Stimulated activated CD8-positive, alpha-beta memory T cell treated with anti-CD3 and anti-CD28 coated beads, Interleukin-15, amount 100 ng/mL, for 4 hours (primary cell): Measurements from ENCODE around the gene LARP4.
"Not testable (repeated sequence)": the region's sequence is repeated elsewhere in the genome, so short reads cannot be mapped to it uniquely, and the experiment has no call there.

Experiments
- DNase-seq, 2 donors: peaks; one replicate each; pipeline ENCODE4 v3.0.0-alpha.2; 2020; ENCODE audit warnings: low read depth in 2 of 2

Gene LARP4

GRCh38 chr12:50483488-50483887, 82.8 kb downstream of the LARP4 start:
- no peak for DNase-seq

DNA sequence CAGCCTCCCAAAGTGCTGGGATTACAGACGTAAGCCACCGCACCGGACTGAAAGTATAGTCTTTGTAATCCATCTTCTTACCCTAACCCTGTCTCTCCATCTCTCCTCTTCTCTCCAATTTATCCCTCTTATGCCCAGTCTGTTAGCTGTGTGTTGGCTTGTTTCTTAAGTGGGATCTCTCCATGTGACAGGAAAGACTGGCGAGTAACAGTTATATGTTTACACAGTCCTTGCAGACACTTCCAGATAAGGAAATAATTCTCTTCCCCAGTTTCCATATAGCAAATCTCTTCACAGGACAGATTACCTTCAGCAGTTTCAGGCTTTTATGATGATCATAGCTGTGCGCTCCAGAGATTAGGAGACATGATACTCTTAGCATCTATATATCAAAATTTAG, 88.1 kb downstream of the LARP4 start:
- DNase-seq = no peak

GRCh38 chr12:50498119-50498518, 97.4 kb downstream of the LARP4 start:
- DNase-seq = not testable (repeated sequence)

- DNase-seq = peak; percentile 86 to 92
Observed at GRCh38 chr12:50504798-50505674, 104.4 kb downstream of the LARP4 start, which contains the start of gene DIP2B. Gene DIP2B, plus strand, starts transcription at chr12:50504985. Its CDS starts 156 bp downstream, at chr12:50505141.

GRCh38 chr12:50505675-50506530, 105.2 kb downstream of the LARP4 start:
- DNase-seq = no peak

GRCh38 chr12:50506753-50507473, 106.2 kb downstream of the LARP4 start:
- DNase-seq = no peak

DNA sequence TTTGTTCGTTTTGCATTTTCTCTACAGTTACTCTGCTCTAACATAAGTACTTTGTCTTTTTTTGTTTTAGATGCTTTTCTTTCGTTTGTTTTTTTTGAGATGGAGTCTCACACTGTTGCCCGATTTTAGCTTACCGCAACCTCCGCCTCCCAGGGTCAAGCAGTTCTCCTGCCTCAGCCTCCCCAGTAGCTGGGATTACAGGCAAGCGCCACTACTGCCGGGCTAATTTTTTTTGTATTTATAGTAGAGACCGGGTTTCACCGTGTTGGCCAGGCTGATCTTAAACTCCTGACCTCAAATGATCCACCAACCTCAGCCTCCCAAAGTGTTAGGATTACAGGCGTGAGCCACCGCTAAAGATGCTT, 106.8 kb downstream of the LARP4 start:
- no peak for DNase-seq

DNA sequence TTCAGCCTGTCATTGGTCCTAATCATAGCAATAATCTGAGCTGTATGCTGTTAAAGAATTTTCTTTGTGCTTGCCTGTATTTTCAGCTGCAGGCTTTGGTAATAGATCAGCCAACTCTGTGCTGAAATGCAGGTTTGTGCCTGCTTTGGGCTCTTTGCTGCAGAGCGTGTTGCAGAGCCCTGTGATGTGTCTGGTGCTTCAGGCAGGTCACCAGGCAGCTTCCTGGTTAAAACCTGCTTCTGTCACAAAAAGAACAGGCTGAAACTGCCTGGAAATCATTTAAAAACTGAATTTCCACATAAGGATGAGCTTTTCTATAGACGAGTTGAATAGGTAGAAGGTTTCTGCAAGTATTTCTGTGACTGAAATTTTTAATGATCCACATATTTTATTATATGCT, 107.2 kb downstream of the LARP4 start:
- no peak for DNase-seq

DNA sequence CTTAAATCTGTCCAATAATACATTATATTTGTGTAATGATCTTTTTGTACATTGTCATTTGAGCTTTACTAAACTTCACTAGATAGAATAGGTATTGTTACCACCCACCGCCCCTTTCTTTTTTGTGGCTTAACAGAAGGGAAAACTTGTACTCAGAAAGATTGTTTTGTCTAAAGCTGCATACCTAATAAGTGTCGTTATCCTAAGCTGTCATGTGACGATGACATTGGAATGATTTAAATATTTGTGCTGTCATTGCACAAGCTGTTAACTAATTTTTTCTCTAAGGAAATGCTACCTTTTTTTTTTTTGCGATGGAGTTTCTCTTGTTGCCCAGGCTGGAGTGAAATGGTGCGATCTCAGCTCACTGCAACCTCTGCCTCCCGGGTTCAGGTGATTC, 107.7 kb downstream of the LARP4 start:
- DNase-seq = no peak

- no peak for DNase-seq
Observed at GRCh38 chr12:50508970-50509663, 108.4 kb downstream of the LARP4 start.

- no peak for DNase-seq
Observed at GRCh38 chr12:50514526-50515276, 114.0 kb downstream of the LARP4 start.

GRCh38 chr12:50515587-50515986, 114.9 kb downstream of the LARP4 start:
- no peak for DNase-seq

DNA sequence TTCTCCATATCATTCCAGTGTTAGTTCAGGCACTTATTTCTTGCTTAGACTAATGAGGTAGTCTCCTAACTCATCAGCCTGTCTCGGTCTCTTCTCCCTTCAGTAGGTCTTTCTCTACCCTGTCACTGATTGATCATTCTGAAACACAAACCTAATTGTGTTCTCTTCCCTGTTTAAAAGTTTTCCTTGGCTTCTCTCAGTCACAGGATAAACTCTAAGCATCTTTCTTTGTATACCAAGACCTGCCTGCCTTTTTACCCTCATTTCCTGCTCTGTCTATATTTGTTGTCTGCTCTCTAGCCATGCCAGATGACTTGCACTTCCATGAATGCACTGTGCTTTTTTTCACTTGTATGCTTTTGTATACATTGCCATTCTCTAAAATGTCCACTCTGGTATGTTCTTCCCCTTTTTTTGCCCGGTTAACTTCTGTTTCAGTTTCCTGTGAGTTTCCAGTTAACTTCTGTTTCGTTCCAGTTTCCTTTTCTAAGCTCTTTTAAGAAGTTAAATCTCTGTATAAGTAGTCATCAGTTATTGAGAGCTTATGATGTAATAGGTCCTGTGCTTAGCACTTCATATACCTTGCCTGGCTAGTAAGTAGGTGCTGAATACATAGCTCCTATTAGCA, 116.8 kb downstream of the LARP4 start:
- DNase-seq = no peak

DNA sequence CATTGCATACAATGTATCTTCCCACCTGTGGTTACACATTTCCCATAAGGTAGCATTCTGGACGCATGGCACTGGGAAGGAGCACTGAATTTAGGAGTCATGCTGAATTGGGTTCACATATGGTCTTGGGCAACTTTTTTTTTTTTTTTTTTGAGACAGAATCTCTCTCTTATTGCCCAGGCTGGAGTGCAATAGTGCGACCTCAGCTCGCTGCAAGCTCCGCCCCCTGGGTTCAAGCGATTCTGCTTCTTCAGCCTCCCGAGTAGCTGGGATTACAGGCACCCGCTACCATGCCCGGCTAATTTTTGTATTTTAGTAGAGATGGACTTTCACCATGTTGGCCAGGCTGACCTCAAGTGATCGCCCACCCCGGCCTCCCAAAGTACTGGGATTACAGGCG, 117.4 kb downstream of the LARP4 start:
- no peak for DNase-seq

- no peak for DNase-seq
Observed at GRCh38 chr12:50519353-50519752, 118.7 kb downstream of the LARP4 start.

DNA sequence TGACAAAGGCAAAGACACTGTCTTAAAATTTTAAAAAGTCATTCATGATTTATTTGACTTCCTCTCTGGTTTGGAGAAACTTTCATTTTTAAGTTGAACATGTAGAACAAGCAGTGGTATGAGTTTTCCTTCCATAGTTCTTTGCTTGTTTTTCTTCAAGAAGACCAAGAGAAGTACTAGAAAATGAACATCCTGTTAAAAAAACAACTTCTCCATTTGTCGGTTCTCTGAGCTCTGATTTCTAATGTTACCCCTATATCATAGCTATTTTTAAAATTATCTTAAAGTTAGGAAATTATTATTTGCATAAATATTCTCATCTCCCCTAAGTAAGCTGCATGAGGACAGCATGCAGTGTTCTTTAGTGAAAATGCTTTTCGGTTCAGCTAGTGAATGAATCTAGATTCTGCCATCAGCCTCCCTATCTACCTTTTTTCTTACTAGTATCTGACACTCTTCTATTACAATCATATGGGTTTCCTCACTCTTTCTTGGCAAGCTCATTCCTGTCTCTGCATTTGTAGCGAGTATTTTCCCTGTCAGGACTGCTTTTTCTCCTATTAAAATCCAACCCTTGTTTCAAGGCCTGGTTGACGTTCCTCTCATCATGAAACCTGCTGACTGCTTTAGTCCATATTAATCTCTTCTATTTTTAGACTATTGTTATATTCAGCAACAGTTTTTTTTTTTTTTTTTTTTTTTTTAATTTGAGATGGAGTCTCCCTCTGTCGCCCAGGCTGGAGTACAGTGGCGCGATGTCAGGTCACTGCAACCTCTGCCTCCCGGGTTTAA, 119.9 kb downstream of the LARP4 start:
- no peak for DNase-seq

- DNase-seq = not testable (repeated sequence)
Observed at GRCh38 chr12:50521781-50522180, 121.1 kb downstream of the LARP4 start.

DNA sequence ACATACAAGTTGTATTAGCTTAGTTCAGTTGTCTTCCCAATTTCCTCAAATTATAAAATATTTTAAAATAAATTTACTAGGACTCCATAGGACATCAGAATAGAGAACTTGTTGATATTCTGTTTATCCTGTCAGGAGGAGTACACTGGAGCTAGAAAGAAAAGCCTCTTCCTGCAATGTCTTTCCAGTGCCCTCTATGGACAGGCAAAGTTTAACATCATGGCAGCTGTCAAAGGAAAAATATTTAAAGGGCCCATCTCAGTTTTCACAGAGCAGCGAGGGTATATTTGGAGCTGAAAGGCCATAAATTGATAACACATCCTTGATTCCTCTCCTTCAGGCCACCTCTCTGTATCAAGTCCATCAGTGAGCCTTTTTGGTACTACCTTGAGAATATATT, 123.1 kb downstream of the LARP4 start:
- no peak for DNase-seq

GRCh38 chr12:50524621-50525020, 123.9 kb downstream of the LARP4 start:
- no peak for DNase-seq
